ENCODE results near the gene OGFOD1.

OGFOD1 gene

DNA sequence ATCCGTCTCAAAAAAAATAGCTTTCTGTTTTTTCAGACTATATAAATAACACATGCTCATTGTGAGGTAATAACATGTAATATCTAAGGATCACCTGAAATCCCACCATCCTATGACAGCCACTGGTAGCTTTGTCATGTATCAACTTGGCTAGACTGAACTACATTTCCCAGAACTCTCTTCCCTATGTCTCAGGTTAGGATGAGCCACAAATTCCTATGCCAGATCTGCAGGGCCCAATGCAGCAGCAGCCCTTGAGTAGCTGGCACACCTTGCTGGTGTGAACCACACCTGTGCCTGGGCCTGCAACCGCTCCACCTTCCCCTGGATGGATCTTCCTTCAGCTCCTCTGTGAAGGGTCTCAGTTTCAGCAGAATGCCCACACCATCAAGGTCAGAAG lies 28.1 kb downstream of the OGFOD1 start:
- H3K18ac ChIP-seq (ENCODE audit: low read length), result no peak overlapping the region
- peaks cover 22 to 89% of the 10 kb centered on the region in 2 donors for H3K36me3 ChIP-seq (replicated peaks in 1 of 2; ENCODE audit: control insufficient read depth in 2 of 2, insufficient read depth in 2 of 2, low read length in 2 of 2)
- no CpG with 5 or more reads among the region's 2 CpGs for WGBS, 2 donors (ENCODE audit: extremely low coverage in 2 of 2, insufficient read length in 2 of 2, insufficient replicate concordance in 1 of 2)
- no peak overlapping the region for H4K8ac ChIP-seq (ENCODE audit: low read depth, low read length)
- H2BK12ac ChIP-seq (ENCODE audit: low read length), result no peak overlapping the region
- no peak overlapping the region for H3K23ac ChIP-seq (ENCODE audit: low read depth, low read length, poor library complexity)
- H2AK5ac ChIP-seq (ENCODE audit: low read depth, low read length), result no peak overlapping the region
- H3K27me3 ChIP-seq (ENCODE audit: control insufficient read depth in 3 of 3, insufficient read depth in 3 of 3, low read depth in 1 of 3, low read length in 3 of 3), result no peaks in the 10 kb centered on the region
- H4K91ac ChIP-seq (ENCODE audit: low read depth, low read length, poor library complexity), result no peak overlapping the region
- no peak overlapping the region for H2BK5ac ChIP-seq (ENCODE audit: low read length)
- no peaks in the 10 kb centered on the region for H3K4me1 ChIP-seq (ENCODE audit: control insufficient read depth in 2 of 2, insufficient read depth in 1 of 2, low read depth in 1 of 2, low read length in 2 of 2)
- H3K27ac ChIP-seq (replicated peaks; ENCODE audit: low read length), result no peak overlapping the region
- no peaks in the 10 kb centered on the region for H3K79me1 ChIP-seq (ENCODE audit: low read depth, low read length)
- no peak overlapping the region for H3K4me2 ChIP-seq (ENCODE audit: insufficient read depth, low read length, poor library complexity, severe bottlenecking)
- no peak overlapping the region for H2BK120ac ChIP-seq (ENCODE audit: low read depth, low read length)
- no peak for DNase-seq (ENCODE audit: low spot score)
- H3K4me3 ChIP-seq (ENCODE audit: low read length in 2 of 2), result peak overlapping the region in 1 of 2 donors; percentile 0
- H3K14ac ChIP-seq (ENCODE audit: low read length), result no peak overlapping the region
- no peak overlapping the region for H2BK15ac ChIP-seq (ENCODE audit: low read length)
- no peak overlapping the region for H3K9ac ChIP-seq (ENCODE audit: low read depth, low read length, poor library complexity)
- no peak overlapping the region for H2AFZ ChIP-seq (ENCODE audit: low read length)
- H3K9me3 ChIP-seq (replicated peaks in 1 of 2; ENCODE audit: control insufficient read depth in 2 of 2, insufficient read depth in 1 of 2, low read depth in 1 of 2, low read length in 2 of 2), result no peaks in the 10 kb centered on the region
- no peak overlapping the region for H3K4ac ChIP-seq (ENCODE audit: low read length)

GRCh38 chr16:56480776-56481467 lies 29.6 kb downstream of the OGFOD1 start:
- Histone ChIP-seq H2BK120ac (ENCODE audit: low read depth, low read length) (no peak overlapping the region), H2AFZ (ENCODE audit: low read length) (no peak overlapping the region), H3K79me1 (ENCODE audit: low read depth, low read length) (no peaks in the 10 kb centered on the region), H4K8ac (ENCODE audit: low read depth, low read length) (no peak overlapping the region), H3K18ac (ENCODE audit: low read length) (no peak overlapping the region), H3K4me3 (ENCODE audit: low read length in 2 of 2) (no peak overlapping the region), H3K9ac (ENCODE audit: low read depth, low read length, poor library complexity) (no peak overlapping the region), H2BK5ac (ENCODE audit: low read length) (no peak overlapping the region), H3K9me3 (replicated peaks in 1 of 2; ENCODE audit: control insufficient read depth in 2 of 2, insufficient read depth in 1 of 2, low read depth in 1 of 2, low read length in 2 of 2) (no peaks in the 10 kb centered on the region), H2AK5ac (ENCODE audit: low read depth, low read length) (no peak overlapping the region), H3K4me1 (ENCODE audit: control insufficient read depth in 2 of 2, insufficient read depth in 1 of 2, low read depth in 1 of 2, low read length in 2 of 2) (no peaks in the 10 kb centered on the region), H2BK12ac (ENCODE audit: low read length) (no peak overlapping the region), H3K23ac (ENCODE audit: low read depth, low read length, poor library complexity) (no peak overlapping the region), H3K27ac (replicated peaks; ENCODE audit: low read length) (no peak overlapping the region), H3K36me3 (replicated peaks in 1 of 2; ENCODE audit: control insufficient read depth in 2 of 2, insufficient read depth in 2 of 2, low read length in 2 of 2) (peaks cover 19 to 89% of the 10 kb centered on the region in 2 donors), H3K4me2 (ENCODE audit: insufficient read depth, low read length, poor library complexity, severe bottlenecking) (no peak overlapping the region), H2BK15ac (ENCODE audit: low read length) (no peak overlapping the region), H3K14ac (ENCODE audit: low read length) (no peak overlapping the region), H3K4ac (ENCODE audit: low read length) (no peak overlapping the region), H3K27me3 (ENCODE audit: control insufficient read depth in 3 of 3, insufficient read depth in 3 of 3, low read depth in 1 of 3, low read length in 3 of 3) (no peaks in the 10 kb centered on the region), H4K91ac (ENCODE audit: low read depth, low read length, poor library complexity) (no peak overlapping the region)
- no CpG with 5 or more reads among the region's 7 CpGs for WGBS, 2 donors (ENCODE audit: extremely low coverage in 2 of 2, insufficient read length in 2 of 2, insufficient replicate concordance in 1 of 2)
- no peak for DNase-seq (ENCODE audit: low spot score)

DNA sequence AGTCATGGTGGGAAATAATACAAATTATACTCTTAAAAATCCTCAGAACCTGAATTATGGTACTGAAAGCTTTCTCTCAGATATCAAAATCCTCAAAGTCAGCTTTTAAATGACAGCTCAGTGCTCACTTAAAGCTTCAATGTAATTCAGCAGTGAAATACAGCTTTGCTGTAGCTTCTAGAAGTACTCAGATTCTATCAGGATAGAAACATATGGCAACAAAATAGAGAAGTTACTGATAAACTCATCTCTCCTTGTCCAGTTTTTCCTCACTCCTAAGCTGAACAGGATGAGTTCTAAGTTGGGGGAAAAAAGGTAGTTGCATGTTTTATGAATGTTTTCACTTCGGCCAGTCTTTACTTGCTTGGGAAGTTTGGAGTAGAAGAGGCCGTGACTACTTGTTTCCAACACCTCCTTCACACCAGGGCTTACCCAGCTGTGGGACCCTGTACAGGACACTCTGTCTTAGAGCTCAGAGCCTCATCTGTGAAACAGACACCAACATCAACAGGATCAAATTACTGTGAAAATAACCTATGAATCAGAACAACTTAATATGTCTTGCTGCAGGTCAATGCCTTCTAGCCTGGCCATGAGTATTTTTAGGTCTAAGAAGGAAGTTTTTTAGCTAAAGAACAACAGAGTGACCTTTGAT lies 30.2 kb downstream of the OGFOD1 start:
- DNase-seq (ENCODE audit: low spot score), result no peak
- no CpG with 5 or more reads among the region's 2 CpGs for WGBS, 2 donors (ENCODE audit: extremely low coverage in 2 of 2, insufficient read length in 2 of 2, insufficient replicate concordance in 1 of 2)
- no peak overlapping the region for H3K27ac ChIP-seq (replicated peaks; ENCODE audit: low read length)
- H3K4me2 ChIP-seq (ENCODE audit: insufficient read depth, low read length, poor library complexity, severe bottlenecking), result no peak overlapping the region
- no peak overlapping the region for H2AK5ac ChIP-seq (ENCODE audit: low read depth, low read length)
- no peak overlapping the region for H3K4me3 ChIP-seq (ENCODE audit: low read length in 2 of 2)
- H3K9ac ChIP-seq (ENCODE audit: low read depth, low read length, poor library complexity), result no peak overlapping the region
- H3K36me3 ChIP-seq (replicated peaks in 1 of 2; ENCODE audit: control insufficient read depth in 2 of 2, insufficient read depth in 2 of 2, low read length in 2 of 2), result peaks cover 14 to 88% of the 10 kb centered on the region in 2 donors
- H2AFZ ChIP-seq (ENCODE audit: low read length), result no peak overlapping the region
- no peak overlapping the region for H3K14ac ChIP-seq (ENCODE audit: low read length)
- H2BK5ac ChIP-seq (ENCODE audit: low read length), result no peak overlapping the region
- H3K23ac ChIP-seq (ENCODE audit: low read depth, low read length, poor library complexity), result no peak overlapping the region
- no peaks in the 10 kb centered on the region for H3K4me1 ChIP-seq (ENCODE audit: control insufficient read depth in 2 of 2, insufficient read depth in 1 of 2, low read depth in 1 of 2, low read length in 2 of 2)
- no peak overlapping the region for H3K18ac ChIP-seq (ENCODE audit: low read length)
- H2BK120ac ChIP-seq (ENCODE audit: low read depth, low read length), result no peak overlapping the region
- no peak overlapping the region for H4K8ac ChIP-seq (ENCODE audit: low read depth, low read length)
- H3K9me3 ChIP-seq (replicated peaks in 1 of 2; ENCODE audit: control insufficient read depth in 2 of 2, insufficient read depth in 1 of 2, low read depth in 1 of 2, low read length in 2 of 2), result no peaks in the 10 kb centered on the region
- H3K27me3 ChIP-seq (ENCODE audit: control insufficient read depth in 3 of 3, insufficient read depth in 3 of 3, low read depth in 1 of 3, low read length in 3 of 3), result no peaks in the 10 kb centered on the region
- no peak overlapping the region for H2BK12ac ChIP-seq (ENCODE audit: low read length)
- H3K4ac ChIP-seq (ENCODE audit: low read length), result no peak overlapping the region
- no peak overlapping the region for H4K91ac ChIP-seq (ENCODE audit: low read depth, low read length, poor library complexity)
- H2BK15ac ChIP-seq (ENCODE audit: low read length), result no peak overlapping the region
- H3K79me1 ChIP-seq (ENCODE audit: low read depth, low read length), result no peaks in the 10 kb centered on the region

DNA sequence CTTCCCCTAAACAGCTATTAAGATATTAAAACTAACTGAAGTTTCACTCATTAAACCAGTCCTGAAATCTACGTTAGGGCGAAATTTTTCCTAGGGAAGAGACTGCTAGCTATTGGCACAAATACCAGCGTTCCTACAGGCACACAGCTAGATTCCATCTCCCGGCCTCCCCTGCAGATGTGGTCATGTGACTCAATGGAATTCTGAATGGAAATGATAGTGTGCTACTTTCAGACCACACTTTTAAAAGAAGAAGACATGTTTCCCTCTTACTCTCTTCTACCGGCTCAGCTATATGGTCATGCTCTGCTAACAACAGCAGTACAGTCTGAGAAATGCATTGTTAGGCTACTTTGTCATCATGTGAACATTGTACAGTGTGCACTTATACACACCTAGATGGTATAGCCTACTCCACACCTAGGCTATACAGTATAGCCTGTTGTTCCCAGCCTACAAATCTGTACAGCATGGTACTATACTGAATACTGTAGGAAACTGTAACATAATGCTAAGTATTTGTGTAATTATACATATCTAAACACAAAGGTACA lies 31.4 kb downstream of the OGFOD1 start:
- no peak overlapping the region for H2AK5ac ChIP-seq (ENCODE audit: low read depth, low read length)
- H3K36me3 ChIP-seq (replicated peaks in 1 of 2; ENCODE audit: control insufficient read depth in 2 of 2, insufficient read depth in 2 of 2, low read length in 2 of 2), result peaks cover 12 to 77% of the 10 kb centered on the region in 2 donors

More for the DNA sequence above, 31.4 kb downstream of the OGFOD1 start:
- Histone ChIP-seq H3K9ac (ENCODE audit: low read depth, low read length, poor library complexity) (no peak overlapping the region), H3K9me3 (replicated peaks in 1 of 2; ENCODE audit: control insufficient read depth in 2 of 2, insufficient read depth in 1 of 2, low read depth in 1 of 2, low read length in 2 of 2) (no peaks in the 10 kb centered on the region), H4K8ac (ENCODE audit: low read depth, low read length) (no peak overlapping the region), H3K27me3 (ENCODE audit: control insufficient read depth in 3 of 3, insufficient read depth in 3 of 3, low read depth in 1 of 3, low read length in 3 of 3) (no peaks in the 10 kb centered on the region), H2BK12ac (ENCODE audit: low read length) (no peak overlapping the region), H2AFZ (ENCODE audit: low read length) (no peak overlapping the region), H2BK5ac (ENCODE audit: low read length) (no peak overlapping the region), H3K79me1 (ENCODE audit: low read depth, low read length) (no peaks in the 10 kb centered on the region), H4K91ac (ENCODE audit: low read depth, low read length, poor library complexity) (no peak overlapping the region), H3K4me3 (ENCODE audit: low read length in 2 of 2) (no peak overlapping the region), H3K23ac (ENCODE audit: low read depth, low read length, poor library complexity) (no peak overlapping the region), H3K4ac (ENCODE audit: low read length) (no peak overlapping the region), H2BK15ac (ENCODE audit: low read length) (no peak overlapping the region), H3K27ac (replicated peaks; ENCODE audit: low read length) (no peak overlapping the region), H3K14ac (ENCODE audit: low read length) (no peak overlapping the region), H3K4me2 (ENCODE audit: insufficient read depth, low read length, poor library complexity, severe bottlenecking) (no peak overlapping the region), H2BK120ac (ENCODE audit: low read depth, low read length) (no peak overlapping the region), H3K18ac (ENCODE audit: low read length) (no peak overlapping the region), H3K4me1 (ENCODE audit: control insufficient read depth in 2 of 2, insufficient read depth in 1 of 2, low read depth in 1 of 2, low read length in 2 of 2) (no peaks in the 10 kb centered on the region)
- no peak for DNase-seq (ENCODE audit: low spot score)
- no CpG with 5 or more reads among the region's 5 CpGs for WGBS, 2 donors (ENCODE audit: extremely low coverage in 2 of 2, insufficient read length in 2 of 2, insufficient replicate concordance in 1 of 2)

All from neuronal stem cell (in vitro differentiated cells).